Duodenal mucosa (tissue), 2 donors: ENCODE measurements around the gene MIAT.

Source experiments
- H3K27ac ChIP-seq: one replicate; pipeline ENCODE4 v1.7.0; 2013; ENCODE audit warnings: low read depth, low read length
- H3K27me3 ChIP-seq, 2 donors: one replicate each; pipeline ENCODE4 v1.7.0; 2013; ENCODE audit warnings: low read length in 2 of 2, control low read depth in 1 of 2; ENCODE audit not compliant: insufficient read depth in 2 of 2, control insufficient read depth in 1 of 2
- H3K36me3 ChIP-seq, 2 donors: one replicate each; pipeline ENCODE4 v1.7.0; 2013; ENCODE audit warnings: low read length in 2 of 2, control low read depth in 1 of 2; ENCODE audit not compliant: insufficient read depth in 2 of 2, control insufficient read depth in 1 of 2
- H3K4me1 ChIP-seq, 2 donors: one replicate each; pipeline ENCODE4 v1.7.0; 2013; ENCODE audit warnings: low read length in 2 of 2, control low read depth in 1 of 2; ENCODE audit not compliant: insufficient read depth in 2 of 2, control insufficient read depth in 1 of 2
- H3K4me3 ChIP-seq, 2 donors: one replicate each; pipeline ENCODE4 v1.7.0; 2013; ENCODE audit warnings: low read length in 2 of 2, low read depth in 1 of 2
- H3K9ac ChIP-seq, 2 donors: one replicate each; pipeline ENCODE4 v1.7.0; 2013; ENCODE audit warnings: low read length in 2 of 2, low read depth in 1 of 2
- H3K9me3 ChIP-seq, 2 donors: one replicate each; pipeline ENCODE4 v1.7.0; 2013; ENCODE audit warnings: low read length in 2 of 2, control low read depth in 1 of 2; ENCODE audit not compliant: control insufficient read depth in 1 of 2

MIAT gene

GRCh38 chr22:26707090-26707489, 49.7 kb downstream of the MIAT start:
- peaks cover 4 to 6% of the 10 kb centered on the region in 2 donors for H3K4me1 ChIP-seq
- no peak overlapping the region for H3K9ac ChIP-seq
- H3K27ac ChIP-seq = no peak overlapping the region
- H3K36me3 ChIP-seq = peaks cover 9 to 11% of the 10 kb centered on the region in 2 donors
- H3K27me3 ChIP-seq = no peaks in the 10 kb centered on the region
- H3K9me3 ChIP-seq = no peaks in the 10 kb centered on the region
- no peak overlapping the region for H3K4me3 ChIP-seq

GRCh38 chr22:26707581-26707980, 50.2 kb downstream of the MIAT start:
- Histone ChIP-seq H3K36me3 (peaks cover 5 to 10% of the 10 kb centered on the region in 2 donors), H3K27ac (no peak overlapping the region), H3K4me1 (peaks cover 4 to 6% of the 10 kb centered on the region in 2 donors), H3K9ac (no peak overlapping the region), H3K4me3 (no peak overlapping the region), H3K27me3 (no peaks in the 10 kb centered on the region), H3K9me3 (no peaks in the 10 kb centered on the region)

- Histone ChIP-seq H3K27ac (no peak overlapping the region), H3K27me3 (no peaks in the 10 kb centered on the region), H3K4me1 (peaks cover 4 to 6% of the 10 kb centered on the region in 2 donors), H3K4me3 (no peak overlapping the region), H3K9me3 (no peaks in the 10 kb centered on the region), H3K9ac (no peak overlapping the region), H3K36me3 (peaks cover 5 to 10% of the 10 kb centered on the region in 2 donors)
These were observed 51.0 kb downstream of the MIAT start for GRCh38 chr22:26708256-26709009.

GRCh38 chr22:26709617-26710390, 52.4 kb downstream of the MIAT start:
- Histone ChIP-seq H3K36me3 (peaks cover 5 to 10% of the 10 kb centered on the region in 2 donors), H3K4me1 (peaks cover 4 to 6% of the 10 kb centered on the region in 2 donors), H3K9me3 (no peaks in the 10 kb centered on the region), H3K27me3 (no peaks in the 10 kb centered on the region), H3K4me3 (no peak overlapping the region), H3K9ac (peak overlapping the region in 1 of 2 donors; percentile 6), H3K27ac (no peak overlapping the region)

GRCh38 chr22:26711205-26711963, 54.0 kb downstream of the MIAT start:
- no peak overlapping the region for H3K4me3 ChIP-seq
- peaks cover 5 to 10% of the 10 kb centered on the region in 2 donors for H3K36me3 ChIP-seq
- H3K27me3 ChIP-seq = no peaks in the 10 kb centered on the region
- no peak overlapping the region for H3K27ac ChIP-seq
- H3K9ac ChIP-seq = no peak overlapping the region
- no peaks in the 10 kb centered on the region for H3K9me3 ChIP-seq
- peaks cover 4 to 6% of the 10 kb centered on the region in 2 donors for H3K4me1 ChIP-seq

GRCh38 chr22:26712158-26712557, 54.8 kb downstream of the MIAT start:
- Histone ChIP-seq H3K4me1 (peaks cover 4 to 6% of the 10 kb centered on the region in 2 donors), H3K27ac (no peak overlapping the region), H3K27me3 (no peaks in the 10 kb centered on the region), H3K9me3 (no peaks in the 10 kb centered on the region), H3K4me3 (no peak overlapping the region), H3K36me3 (peaks cover 4 to 14% of the 10 kb centered on the region in 2 donors), H3K9ac (no peak overlapping the region)

GRCh38 chr22:26713823-26714449, 56.5 kb downstream of the MIAT start:
- peaks cover 0 to 21% of the 10 kb centered on the region in 2 donors for H3K36me3 ChIP-seq
- no peaks in the 10 kb centered on the region for H3K9me3 ChIP-seq
- no peak overlapping the region for H3K4me3 ChIP-seq
- no peak overlapping the region for H3K9ac ChIP-seq
- no peak overlapping the region for H3K27ac ChIP-seq
- peaks cover 4 to 6% of the 10 kb centered on the region in 2 donors for H3K4me1 ChIP-seq
- H3K27me3 ChIP-seq = no peaks in the 10 kb centered on the region

GRCh38 chr22:26714971-26715370, 57.6 kb downstream of the MIAT start:
- Histone ChIP-seq H3K36me3 (peaks cover 0 to 29% of the 10 kb centered on the region in 2 donors), H3K4me1 (peaks cover 0 to 4% of the 10 kb centered on the region in 2 donors), H3K9me3 (no peaks in the 10 kb centered on the region), H3K27me3 (no peaks in the 10 kb centered on the region), H3K27ac (no peak overlapping the region), H3K4me3 (no peak overlapping the region), H3K9ac (no peak overlapping the region)

- Histone ChIP-seq H3K9me3 (no peaks in the 10 kb centered on the region), H3K9ac (no peak overlapping the region), H3K36me3 (peaks cover 0 to 30% of the 10 kb centered on the region in 2 donors), H3K4me3 (no peak overlapping the region), H3K27me3 (no peaks in the 10 kb centered on the region), H3K27ac (no peak overlapping the region), H3K4me1 (peaks cover 0 to 4% of the 10 kb centered on the region in 2 donors)
These were observed 58.1 kb downstream of the MIAT start for GRCh38 chr22:26715392-26715936.
